Hepatocyte (in vitro differentiated cells): Measurements from ENCODE around the gene ACBD3.

Experiments used
- CTCF ChIP-seq: fragments of 200-600 bp; sonication (generic); IDR thresholded peaks from 2 replicates; pipeline ENCODE4 v1.5.1; 2016; ENCODE audit warnings: antibody characterized with exemption, mild to moderate bottlenecking; ENCODE audit not compliant: poor library complexity
- EZH2 ChIP-seq: fragments of 200-600 bp; sonication (generic); IDR thresholded peaks from 2 replicates; pipeline ENCODE4 v1.6.1; 2016; ENCODE audit warnings: antibody characterized with exemption, mild to moderate bottlenecking, borderline replicate concordance
- EZH2phosphoT487 ChIP-seq: fragments of 200-600 bp; sonication (generic); IDR thresholded peaks from one replicate; pipeline ENCODE4 v1.6.1; 2018; ENCODE audit warnings: antibody characterized with exemption, mild to moderate bottlenecking, low read depth, moderate library complexity; ENCODE audit not compliant: unreplicated experiment, severe bottlenecking

- TF ChIP-seq EZH2 (no peak), CTCF (no peak), EZH2phosphoT487 (no peak)
Observed at GRCh38 chr1:226162898-226163297, 23.6 kb downstream of the ACBD3 start.
